Measurements from ENCODE around the gene TCERG1L. TPM values are rescaled to one million over a fixed set of nuclear protein-coding genes. Genes with fewer than 3 reads are reported as not detected.

TCERG1L gene
- total and polyA plus RNA-seq, 9 of the 15 experiments (the other 6 are each of a cell fraction or from before 2014, with no cell fraction given): not detected

- Histone ChIP-seq H3K36me3 (ENCODE audit: control insufficient read depth, insufficient read depth, low read length) (no peaks in the 10 kb centered on the region), H3K9me3 (replicated peaks; ENCODE audit: control insufficient read depth, insufficient read depth, low read depth, low read length) (no peaks in the 10 kb centered on the region), H2AFZ (ENCODE audit: low read depth, low read length) (no peak overlapping the region), H3K4me1 (replicated peaks in 1 of 2; ENCODE audit: control insufficient read depth in 2 of 2, insufficient read depth in 2 of 2, low read length in 2 of 2) (no peaks in the 10 kb centered on the region), H3K4me3 (no peak overlapping the region), H4K20me1 (replicated peaks; ENCODE audit: control insufficient read depth, insufficient read depth, low read length) (no peaks in the 10 kb centered on the region), H3K27me3 (ENCODE audit: control insufficient read depth in 2 of 2, insufficient read depth in 2 of 2, low read length in 2 of 2) (no peaks in the 10 kb centered on the region), H3K79me2 (ENCODE audit: control insufficient read depth, insufficient read depth, low read length) (no peaks in the 10 kb centered on the region), H3K9me1 (ENCODE audit: control insufficient read depth, insufficient read depth, low read length) (no peaks in the 10 kb centered on the region), H3K4me2 (ENCODE audit: insufficient read depth, low read length) (no peak overlapping the region), H3K27ac (ENCODE audit: extremely low read depth, low read depth, low read length) (no peak overlapping the region), H3K9ac (ENCODE audit: insufficient read depth in 1 of 2, low read depth in 2 of 2, low read length in 2 of 2) (no peak overlapping the region)
- intact Hi-C loops (cut with micrococcal nuclease) (no loop called here), in situ Hi-C loops (cut with MboI) (no loop called here)
- ChIA-PET CTCF (ENCODE audit: low intra/inter-chr PET ratio) (no interaction called here), POLR2A (no interaction called here)
- no peak for DNase-seq (ENCODE audit: extremely low read depth in 1 of 4, low spot score in 3 of 4)
- no peak for TF ChIP-seq STAT6 (CRISPR knock-in tag; IDR thresholded peaks at IDR 0.05)
- no peak for TF ChIP-seq DACH1 (IDR thresholded peaks at IDR 0.05; ENCODE audit: partially characterized antibody)
- TF ChIP-seq, protein P1, sequence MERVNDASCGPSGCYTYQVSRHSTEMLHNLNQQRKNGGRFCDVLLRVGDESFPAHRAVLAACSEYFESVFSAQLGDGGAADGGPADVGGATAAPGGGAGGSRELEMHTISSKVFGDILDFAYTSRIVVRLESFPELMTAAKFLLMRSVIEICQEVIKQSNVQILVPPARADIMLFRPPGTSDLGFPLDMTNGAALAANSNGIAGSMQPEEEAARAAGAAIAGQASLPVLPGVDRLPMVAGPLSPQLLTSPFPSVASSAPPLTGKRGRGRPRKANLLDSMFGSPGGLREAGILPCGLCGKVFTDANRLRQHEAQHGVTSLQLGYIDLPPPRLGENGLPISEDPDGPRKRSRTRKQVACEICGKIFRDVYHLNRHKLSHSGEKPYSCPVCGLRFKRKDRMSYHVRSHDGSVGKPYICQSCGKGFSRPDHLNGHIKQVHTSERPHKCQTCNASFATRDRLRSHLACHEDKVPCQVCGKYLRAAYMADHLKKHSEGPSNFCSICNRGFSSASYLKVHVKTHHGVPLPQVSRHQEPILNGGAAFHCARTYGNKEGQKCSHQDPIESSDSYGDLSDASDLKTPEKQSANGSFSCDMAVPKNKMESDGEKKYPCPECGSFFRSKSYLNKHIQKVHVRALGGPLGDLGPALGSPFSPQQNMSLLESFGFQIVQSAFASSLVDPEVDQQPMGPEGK (CRISPR knock-in tag; IDR thresholded peaks at IDR 0.05; ENCODE audit: borderline replicate concordance): no peak
- TF ChIP-seq TEAD1 (CRISPR knock-in tag; IDR thresholded peaks at IDR 0.05): no peak
- no peak for TF ChIP-seq SRSF1 (IDR thresholded peaks at IDR 0.05; ENCODE audit: low read depth, low read length)
- TF ChIP-seq, protein P2, sequence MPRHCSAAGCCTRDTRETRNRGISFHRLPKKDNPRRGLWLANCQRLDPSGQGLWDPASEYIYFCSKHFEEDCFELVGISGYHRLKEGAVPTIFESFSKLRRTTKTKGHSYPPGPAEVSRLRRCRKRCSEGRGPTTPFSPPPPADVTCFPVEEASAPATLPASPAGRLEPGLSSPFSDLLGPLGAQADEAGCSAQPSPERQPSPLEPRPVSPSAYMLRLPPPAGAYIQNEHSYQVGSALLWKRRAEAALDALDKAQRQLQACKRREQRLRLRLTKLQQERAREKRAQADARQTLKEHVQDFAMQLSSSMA (CRISPR knock-in tag; IDR thresholded peaks at IDR 0.05): no peak
- TF ChIP-seq E4F1 (CRISPR knock-in tag; IDR thresholded peaks at IDR 0.05; ENCODE audit: borderline replicate concordance): no peak
- no peak for TF ChIP-seq BRD4 (IDR thresholded peaks at IDR 0.05)
- TF ChIP-seq PCBP1 (IDR thresholded peaks at IDR 0.05; ENCODE audit: low read depth, low read length, poor library complexity, severe bottlenecking): no peak
- ATAC-seq: no peak
- BruUV-seq (replicated peaks): no TSS peak
- no peak for FAIRE-seq
- WGBS (ENCODE audit: insufficient coverage, low coverage, missing lambda C conversion rate): 0% methylated on average over 8 of the region's 9 CpGs
Measured at GRCh38 chr10:131315344-131315743, 3.8 kb upstream of the TCERG1L start.
